ENCODE measurements around the gene KRCC1.
"Not testable (repeated sequence)": the region's sequence is repeated elsewhere in the genome, so short reads cannot be mapped to it uniquely, and the experiment has no call there.

The KRCC1 gene

DNA sequence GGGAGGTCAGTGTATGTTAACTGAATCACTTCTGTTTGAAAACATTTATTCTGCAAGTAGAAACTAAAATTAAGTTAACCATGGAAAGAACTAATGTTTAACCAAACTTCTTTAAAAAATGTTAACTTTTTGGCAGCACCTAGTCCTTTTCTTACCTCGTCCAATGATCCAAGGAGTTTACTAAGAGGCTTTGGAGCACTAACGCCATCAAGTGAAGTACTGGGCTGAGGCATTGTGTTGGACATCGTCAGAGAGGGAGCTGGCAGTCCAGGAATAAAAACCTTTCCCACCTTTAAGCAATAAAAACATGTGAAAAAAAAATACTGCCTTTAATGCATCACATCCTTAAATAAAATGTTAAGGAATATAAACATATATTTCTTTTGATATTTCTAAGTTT, 63.0 kb downstream of the KRCC1 start:
- not testable (repeated sequence) for DNase-seq

- DNase-seq = not testable (repeated sequence)
Measured at GRCh38 chr2:87987473-87987872, 68.1 kb downstream of the KRCC1 start.

GRCh38 chr2:87985902-87986301, 69.7 kb downstream of the KRCC1 start:
- DNase-seq = not testable (repeated sequence)

GRCh38 chr2:87981182-87981581, 74.4 kb downstream of the KRCC1 start:
- not testable (repeated sequence) for DNase-seq

All from activated naive CD4-positive, alpha-beta T cell treated with anti-CD3 and anti-CD28 coated beads, Interleukin-2, amount 50 U/mL, for 16 hours (primary cell).